Glutamatergic neuron (in vitro differentiated cells): ENCODE measurements around the gene LRP1B. TPM values are rescaled to one million over a fixed set of nuclear protein-coding genes. Genes with fewer than 3 reads are reported as not detected.
"Not testable (repeated sequence)": the region's sequence is repeated elsewhere in the genome, so short reads cannot be mapped to it uniquely, and the experiment has no call there.

Experiments
- DNase-seq: peaks from one replicate; pipeline ENCODE4 v3.0.0; 2022
- H3K27ac Mint-ChIP-seq: one replicate; pipeline ENCODE4 v1.8.0; 2020; ENCODE audit warnings: mild to moderate bottlenecking, mixed read lengths, inconsistent platforms; ENCODE audit not compliant: unreplicated experiment
- H3K27me3 Mint-ChIP-seq: one replicate; pipeline ENCODE4 v1.8.0; 2020; ENCODE audit warnings: mild to moderate bottlenecking, moderate library complexity, mixed read lengths, inconsistent platforms; ENCODE audit not compliant: unreplicated experiment
- H3K36me3 Mint-ChIP-seq: one replicate; pipeline ENCODE4 v1.8.0; 2020; ENCODE audit warnings: mild to moderate bottlenecking, mixed read lengths, inconsistent platforms; ENCODE audit not compliant: unreplicated experiment
- H3K4me1 Mint-ChIP-seq: one replicate; pipeline ENCODE4 v1.8.0; 2020; ENCODE audit warnings: mild to moderate bottlenecking, low read depth, mixed read lengths, inconsistent platforms; ENCODE audit not compliant: unreplicated experiment
- H3K4me3 Mint-ChIP-seq: one replicate; pipeline ENCODE4 v1.8.0; 2020; ENCODE audit warnings: mild to moderate bottlenecking, mixed read lengths, inconsistent platforms; ENCODE audit not compliant: unreplicated experiment
- H3K9me3 Mint-ChIP-seq: one replicate; pipeline ENCODE4 v1.8.0; 2020; ENCODE audit warnings: mild to moderate bottlenecking, moderate library complexity, mixed read lengths, inconsistent platforms; ENCODE audit not compliant: unreplicated experiment
- total RNA-seq: library from RNA; stranded (reverse); fragmentation: NEBNext Ultra II Directional; extraction: Animal tissue kit (Norgen Biotek cat#: 25700); gene quantifications from one replicate; pipeline ENCODE4 v1.2.1, GENCODE V29; 2021; ENCODE audit not compliant: unreplicated experiment
- TF ChIP-seq, protein P1 (sequence below): fragments of 200-600 bp; sonication (generic); IDR thresholded peaks from one replicate; pipeline ENCODE4 v1.5.0; 2021; ENCODE audit not compliant: partially characterized antibody, unreplicated experiment

LRP1B gene
- total RNA-seq, 1 donor from 2014 or later: 28.7 TPM

DNA sequence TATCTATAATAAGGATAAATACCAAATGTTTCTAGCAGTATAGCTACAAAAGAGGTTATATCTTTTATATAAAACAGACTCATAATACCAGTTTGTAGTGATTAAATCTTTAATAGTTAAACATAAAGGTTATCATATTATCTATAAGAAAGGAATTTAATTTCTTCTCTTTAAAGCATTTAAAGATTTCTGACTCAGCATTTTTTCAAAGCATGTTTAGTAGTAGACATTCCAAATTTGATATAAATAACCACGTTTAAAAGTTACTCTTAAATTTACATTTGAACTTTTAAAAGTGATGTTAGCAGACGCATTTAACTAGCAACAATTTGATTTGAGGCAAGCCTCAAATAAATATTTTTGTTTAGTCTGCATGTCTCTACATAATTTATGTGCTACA, 1842.6 kb downstream of the LRP1B start:
- TF ChIP-seq, protein P1, sequence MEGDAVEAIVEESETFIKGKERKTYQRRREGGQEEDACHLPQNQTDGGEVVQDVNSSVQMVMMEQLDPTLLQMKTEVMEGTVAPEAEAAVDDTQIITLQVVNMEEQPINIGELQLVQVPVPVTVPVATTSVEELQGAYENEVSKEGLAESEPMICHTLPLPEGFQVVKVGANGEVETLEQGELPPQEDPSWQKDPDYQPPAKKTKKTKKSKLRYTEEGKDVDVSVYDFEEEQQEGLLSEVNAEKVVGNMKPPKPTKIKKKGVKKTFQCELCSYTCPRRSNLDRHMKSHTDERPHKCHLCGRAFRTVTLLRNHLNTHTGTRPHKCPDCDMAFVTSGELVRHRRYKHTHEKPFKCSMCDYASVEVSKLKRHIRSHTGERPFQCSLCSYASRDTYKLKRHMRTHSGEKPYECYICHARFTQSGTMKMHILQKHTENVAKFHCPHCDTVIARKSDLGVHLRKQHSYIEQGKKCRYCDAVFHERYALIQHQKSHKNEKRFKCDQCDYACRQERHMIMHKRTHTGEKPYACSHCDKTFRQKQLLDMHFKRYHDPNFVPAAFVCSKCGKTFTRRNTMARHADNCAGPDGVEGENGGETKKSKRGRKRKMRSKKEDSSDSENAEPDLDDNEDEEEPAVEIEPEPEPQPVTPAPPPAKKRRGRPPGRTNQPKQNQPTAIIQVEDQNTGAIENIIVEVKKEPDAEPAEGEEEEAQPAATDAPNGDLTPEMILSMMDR: no peak

GRCh38 chr2:140286377-140286776, 1844.4 kb downstream of the LRP1B start:
- Mint-ChIP-seq H3K9me3 (no peaks in the 10 kb centered on the region), H3K27ac (no peak overlapping the region), H3K4me3 (no peak overlapping the region), H3K4me1 (no peaks in the 10 kb centered on the region), H3K27me3 (no peaks in the 10 kb centered on the region), H3K36me3 (no peaks in the 10 kb centered on the region)
- DNase-seq: no peak
- TF ChIP-seq, protein P1: no peak

More for the DNA sequence above, 1842.6 kb downstream of the LRP1B start:
- Mint-ChIP-seq H3K9me3 (no peaks in the 10 kb centered on the region), H3K4me1 (no peaks in the 10 kb centered on the region), H3K27me3 (no peaks in the 10 kb centered on the region), H3K27ac (no peak overlapping the region), H3K4me3 (no peak overlapping the region), H3K36me3 (no peaks in the 10 kb centered on the region)
- no peak for DNase-seq

DNA sequence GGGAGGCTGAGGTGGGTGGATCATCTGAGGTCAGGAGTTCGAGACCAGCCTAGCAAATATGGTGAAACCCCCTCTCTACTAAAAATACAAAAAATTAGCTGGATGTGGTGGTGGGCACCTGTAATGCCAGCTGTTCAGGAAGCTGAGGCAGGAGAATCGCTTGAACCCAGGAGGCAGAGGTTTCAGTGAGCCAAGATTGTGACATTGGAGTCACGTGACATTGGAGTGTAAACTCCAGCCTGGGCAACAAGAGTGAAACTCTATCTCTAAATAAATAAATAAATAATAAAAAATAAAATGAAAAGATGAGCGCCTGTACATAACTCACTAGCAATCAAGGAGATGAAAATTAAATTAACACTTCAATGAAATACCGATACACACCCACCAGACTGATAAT, 1853.5 kb downstream of the LRP1B start:
- not testable (repeated sequence) for H3K36me3 Mint-ChIP-seq, H3K27ac Mint-ChIP-seq, H3K27me3 Mint-ChIP-seq, H3K4me1 Mint-ChIP-seq, H3K4me3 Mint-ChIP-seq, DNase-seq, H3K9me3 Mint-ChIP-seq

DNA sequence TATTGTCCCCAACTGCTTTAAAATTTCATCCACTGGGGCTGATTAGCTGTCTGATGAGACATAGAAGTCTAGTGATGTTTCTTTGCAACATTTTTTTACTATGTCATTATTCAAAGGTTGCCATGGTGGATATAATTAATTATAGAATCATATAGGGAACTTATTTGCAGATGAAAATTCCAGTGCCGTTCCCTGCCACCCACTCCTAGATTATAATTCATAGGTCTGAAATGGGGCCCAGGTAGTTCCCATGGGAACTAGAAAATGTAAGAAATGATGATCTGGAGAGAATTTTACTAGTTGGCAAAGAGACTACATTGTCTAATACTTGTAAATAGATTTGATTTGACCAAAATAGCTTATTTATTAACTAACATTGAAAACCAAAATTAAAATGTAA, 1854.2 kb downstream of the LRP1B start:
- TF ChIP-seq, protein P1: no peak
- Mint-ChIP-seq H3K27me3 (no peaks in the 10 kb centered on the region), H3K9me3 (no peaks in the 10 kb centered on the region), H3K4me3 (no peak overlapping the region), H3K4me1 (no peaks in the 10 kb centered on the region), H3K27ac (no peak overlapping the region), H3K36me3 (no peaks in the 10 kb centered on the region)
- DNase-seq: no peak

DNA sequence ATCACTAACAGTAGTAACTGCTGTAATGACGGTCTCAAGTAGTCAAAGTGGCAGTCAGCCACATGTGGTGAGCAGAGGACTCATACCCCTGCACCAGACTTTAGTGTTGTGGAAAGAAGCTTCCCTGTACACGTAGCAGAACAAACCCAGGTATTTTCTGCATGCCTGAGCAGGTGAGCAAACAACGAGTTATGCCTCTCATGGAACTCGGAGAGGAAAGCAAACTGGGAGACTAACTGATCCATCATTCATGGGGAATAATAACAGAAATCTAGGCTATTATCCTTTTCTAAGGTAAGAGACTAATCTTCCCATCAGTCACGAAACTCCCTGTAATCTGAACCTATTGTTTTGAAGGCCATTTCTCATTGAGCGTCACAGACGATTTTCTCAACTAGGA, 1855.4 kb downstream of the LRP1B start:
- H3K9me3 Mint-ChIP-seq: no peaks in the 10 kb centered on the region
- no peaks in the 10 kb centered on the region for H3K27me3 Mint-ChIP-seq

More for the DNA sequence above, 1855.4 kb downstream of the LRP1B start:
- no peak for DNase-seq
- TF ChIP-seq, protein P1: no peak
- H3K4me3 Mint-ChIP-seq: no peak overlapping the region
- H3K4me1 Mint-ChIP-seq: no peaks in the 10 kb centered on the region
- no peak overlapping the region for H3K27ac Mint-ChIP-seq
- H3K36me3 Mint-ChIP-seq: no peaks in the 10 kb centered on the region
